WTC11 (cell line): ENCODE data around the gene CUTC. TPM values are rescaled to one million over a fixed set of nuclear protein-coding genes. Genes with fewer than 3 reads are reported as not detected.

Experiments used
- ATAC-seq: fragments of 200-7000 bp; cut with Tn5 transposase; 2 replicates; pipeline ENCODE4 v1.10.0; 2021; ENCODE audit warnings: mild to moderate bottlenecking, moderate library complexity
- CTCF ChIA-PET: fragments of 300-600 bp; sonication (Branson Sonifier 250); formaldehyde crosslinking; loops from one replicate; lab custom pipeline; 2021; ENCODE audit warnings: antibody characterized with exemption; lab: Charles Lee
- POLR2A ChIA-PET: fragments of 350-600 bp; sonication (Branson Sonifier 250); formaldehyde crosslinking; loops from one replicate; lab custom pipeline; 2021; ENCODE audit warnings: antibody characterized with exemption; lab: Charles Lee
- DNase-seq: peaks from one replicate; pipeline ENCODE4 v3.0.0; 2021; ENCODE audit warnings: low spot score
- H3K27ac Mint-ChIP-seq: 2 replicates; pipeline ENCODE4 v1.8.0; 2021; ENCODE audit warnings: mixed read lengths
- H3K27me3 Mint-ChIP-seq: 2 replicates; pipeline ENCODE4 v1.8.0; 2021; ENCODE audit warnings: low read depth, mild to moderate bottlenecking, moderate library complexity, mixed read lengths
- H3K36me3 Mint-ChIP-seq: 2 replicates; pipeline ENCODE4 v1.8.0; 2021; ENCODE audit warnings: mixed read lengths
- H3K4me1 Mint-ChIP-seq: 2 replicates; pipeline ENCODE4 v1.8.0; 2022; ENCODE audit warnings: mixed read lengths
- H3K4me3 Mint-ChIP-seq: 2 replicates; pipeline ENCODE4 v1.8.0; 2021; ENCODE audit warnings: mild to moderate bottlenecking, moderate library complexity, mixed read lengths
- H3K9me3 Mint-ChIP-seq: 2 replicates; pipeline ENCODE4 v1.8.0; 2021; ENCODE audit warnings: mixed read lengths
- ESRRA ChIP-seq: sonication (generic); formaldehyde crosslinking; IDR thresholded peaks from 2 replicates; pipeline ENCODE4 v1.8.1; 2022; ENCODE audit warnings: mild to moderate bottlenecking, missing genetic modification reagents, borderline replicate concordance
- FOXP1 ChIP-seq: sonication (generic); formaldehyde crosslinking; IDR thresholded peaks from 2 replicates; pipeline ENCODE4 v1.8.0; 2022; ENCODE audit warnings: missing genetic modification reagents, mild to moderate bottlenecking, moderate library complexity, borderline replicate concordance
- GABPB1 ChIP-seq: sonication (generic); formaldehyde crosslinking; IDR thresholded peaks from 2 replicates; pipeline ENCODE4 v1.8.1; 2023; ENCODE audit warnings: mild to moderate bottlenecking, missing genetic modification reagents
- JAZF1 ChIP-seq: fragments of 250-450 bp; sonication (Bioruptor Pico); IDR thresholded peaks from 2 replicates; pipeline ENCODE4 v1.9.0; 2021; ENCODE audit warnings: moderate library complexity, mild to moderate bottlenecking, inconsistent platforms
- MYBL2 ChIP-seq: sonication (generic); formaldehyde crosslinking; IDR thresholded peaks from 2 replicates; pipeline ENCODE4 v1.8.1; 2023; ENCODE audit warnings: mild to moderate bottlenecking, moderate library complexity, missing genetic modification reagents
- NR3C1 ChIP-seq: sonication (generic); formaldehyde crosslinking; conservative IDR thresholded peaks from 2 replicates; pipeline ENCODE4 v1.8.1; 2023; ENCODE audit warnings: low read depth, mild to moderate bottlenecking, missing genetic modification reagents
- PRDM15 ChIP-seq: sonication (generic); formaldehyde crosslinking; IDR thresholded peaks from 2 replicates; pipeline ENCODE4 v1.8.0; 2022; ENCODE audit warnings: missing genetic modification reagents
- PRRX2 ChIP-seq: fragments of 250-450 bp; sonication (Bioruptor Pico); IDR thresholded peaks from 2 replicates; pipeline ENCODE4 v1.8.0; 2021; ENCODE audit warnings: mild to moderate bottlenecking
- RORB ChIP-seq: fragments of 250-450 bp; sonication (Bioruptor Pico); IDR thresholded peaks from 2 replicates; pipeline ENCODE4 v1.9.0; 2021; ENCODE audit warnings: mild to moderate bottlenecking
- ZBTB21 ChIP-seq: sonication (generic); formaldehyde crosslinking; IDR thresholded peaks from 2 replicates; pipeline ENCODE4 v1.8.1; 2023; ENCODE audit warnings: mild to moderate bottlenecking, missing genetic modification reagents, borderline replicate concordance
- ZNF219 ChIP-seq: sonication (generic); formaldehyde crosslinking; IDR thresholded peaks from 2 replicates; pipeline ENCODE4 v1.8.0; 2023; ENCODE audit warnings: missing genetic modification reagents, mild to moderate bottlenecking, borderline replicate concordance
- ZNF263 ChIP-seq: sonication (generic); formaldehyde crosslinking; IDR thresholded peaks from 2 replicates; pipeline ENCODE4 v1.8.1; 2022; ENCODE audit warnings: low read depth, mild to moderate bottlenecking, moderate library complexity, missing genetic modification reagents
- ZNF416 ChIP-seq: fragments of 250-450 bp; sonication (Bioruptor Pico); IDR thresholded peaks from 2 replicates; pipeline ENCODE4 v1.9.0; 2021; ENCODE audit warnings: mild to moderate bottlenecking, inconsistent platforms
- ZNF423 ChIP-seq: fragments of 250-450 bp; sonication (Bioruptor Pico); IDR thresholded peaks from 2 replicates; pipeline ENCODE4 v2.1.2; 2022; ENCODE audit warnings: mild to moderate bottlenecking, moderate library complexity
- ZNF532 ChIP-seq: fragments of 250-450 bp; sonication (Bioruptor Pico); IDR thresholded peaks from 2 replicates; pipeline ENCODE4 v1.9.0; 2021; ENCODE audit warnings: mild to moderate bottlenecking, borderline replicate concordance
- total RNA-seq: library from RNA; stranded (reverse); gene quantifications from 3 replicates; pipeline ENCODE4 v1.2.3, GENCODE V29; 2021
- TF ChIP-seq, protein P1 (sequence below): fragments of 250-450 bp; sonication (Bioruptor Pico); IDR thresholded peaks from 2 replicates; pipeline ENCODE4 v1.8.0; 2021; ENCODE audit warnings: mild to moderate bottlenecking
- TF ChIP-seq, protein P2 (sequence below): sonication (generic); formaldehyde crosslinking; IDR thresholded peaks from 2 replicates; pipeline ENCODE4 v1.8.0; 2022; ENCODE audit warnings: mild to moderate bottlenecking, missing genetic modification reagents
- TF ChIP-seq, protein P3 (sequence below): fragments of 250-450 bp; sonication (Bioruptor Pico); IDR thresholded peaks from 2 replicates; pipeline ENCODE4 v2.1.2; 2022; ENCODE audit warnings: mild to moderate bottlenecking, moderate library complexity
- TF ChIP-seq, protein P4 (sequence below): sonication (generic); formaldehyde crosslinking; IDR thresholded peaks from 2 replicates; pipeline ENCODE4 v1.8.0; 2023; ENCODE audit warnings: missing genetic modification reagents
- TF ChIP-seq, protein P5 (sequence below): sonication (generic); formaldehyde crosslinking; conservative IDR thresholded peaks from 2 replicates; pipeline ENCODE4 v1.8.1; 2023; ENCODE audit warnings: mild to moderate bottlenecking, low read depth, missing genetic modification reagents, moderate library complexity

CUTC gene
- total RNA-seq, 1 experiment from 2014 or later: 28.6 TPM

- H3K4me1 Mint-ChIP-seq: no peaks in the 10 kb centered on the region
- peaks cover 28% of the 10 kb centered on the region for H3K36me3 Mint-ChIP-seq
- H3K9me3 Mint-ChIP-seq: peaks cover 7% of the 10 kb centered on the region
- H3K27ac Mint-ChIP-seq: no peak overlapping the region
- no peaks in the 10 kb centered on the region for H3K27me3 Mint-ChIP-seq
- ChIA-PET CTCF (interaction anchor here (0.5 kb wide), 1 partner anchor 481 kb away, joined by 3 read pairs; no protein-coding TSS in a partner anchor), POLR2A (no interaction called here)
- no peak for DNase-seq
- ATAC-seq: no peak
- no peak overlapping the region for H3K4me3 Mint-ChIP-seq
- TF ChIP-seq NR3C1 (CRISPR knock-in tag) (no peak), ZBTB21 (CRISPR knock-in tag) (no peak), FOXP1 (CRISPR knock-in tag) (no peak), JAZF1 (CRISPR knock-in tag) (no peak), RORB (CRISPR knock-in tag) (no peak), GABPB1 (CRISPR knock-in tag) (no peak), ZNF219 (CRISPR knock-in tag) (no peak), ESRRA (CRISPR knock-in tag) (no peak)
- TF ChIP-seq, protein P1, sequence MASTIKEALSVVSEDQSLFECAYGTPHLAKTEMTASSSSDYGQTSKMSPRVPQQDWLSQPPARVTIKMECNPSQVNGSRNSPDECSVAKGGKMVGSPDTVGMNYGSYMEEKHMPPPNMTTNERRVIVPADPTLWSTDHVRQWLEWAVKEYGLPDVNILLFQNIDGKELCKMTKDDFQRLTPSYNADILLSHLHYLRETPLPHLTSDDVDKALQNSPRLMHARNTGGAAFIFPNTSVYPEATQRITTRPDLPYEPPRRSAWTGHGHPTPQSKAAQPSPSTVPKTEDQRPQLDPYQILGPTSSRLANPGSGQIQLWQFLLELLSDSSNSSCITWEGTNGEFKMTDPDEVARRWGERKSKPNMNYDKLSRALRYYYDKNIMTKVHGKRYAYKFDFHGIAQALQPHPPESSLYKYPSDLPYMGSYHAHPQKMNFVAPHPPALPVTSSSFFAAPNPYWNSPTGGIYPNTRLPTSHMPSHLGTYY (CRISPR knock-in tag): no peak
- TF ChIP-seq, protein P2, sequence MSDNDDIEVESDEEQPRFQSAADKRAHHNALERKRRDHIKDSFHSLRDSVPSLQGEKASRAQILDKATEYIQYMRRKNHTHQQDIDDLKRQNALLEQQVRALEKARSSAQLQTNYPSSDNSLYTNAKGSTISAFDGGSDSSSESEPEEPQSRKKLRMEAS: no peak
- TF ChIP-seq, protein P3, sequence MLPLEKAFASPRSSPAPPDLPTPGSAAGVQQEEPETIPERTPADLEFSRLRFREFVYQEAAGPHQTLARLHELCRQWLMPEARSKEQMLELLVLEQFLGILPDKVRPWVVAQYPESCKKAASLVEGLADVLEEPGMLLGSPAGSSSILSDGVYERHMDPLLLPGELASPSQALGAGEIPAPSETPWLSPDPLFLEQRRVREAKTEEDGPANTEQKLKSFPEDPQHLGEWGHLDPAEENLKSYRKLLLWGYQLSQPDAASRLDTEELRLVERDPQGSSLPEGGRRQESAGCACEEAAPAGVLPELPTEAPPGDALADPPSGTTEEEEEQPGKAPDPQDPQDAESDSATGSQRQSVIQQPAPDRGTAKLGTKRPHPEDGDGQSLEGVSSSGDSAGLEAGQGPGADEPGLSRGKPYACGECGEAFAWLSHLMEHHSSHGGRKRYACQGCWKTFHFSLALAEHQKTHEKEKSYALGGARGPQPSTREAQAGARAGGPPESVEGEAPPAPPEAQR (CRISPR knock-in tag): no peak
Observed at GRCh38 chr10:99760321-99760720, 28.3 kb downstream of the CUTC start.

DNA sequence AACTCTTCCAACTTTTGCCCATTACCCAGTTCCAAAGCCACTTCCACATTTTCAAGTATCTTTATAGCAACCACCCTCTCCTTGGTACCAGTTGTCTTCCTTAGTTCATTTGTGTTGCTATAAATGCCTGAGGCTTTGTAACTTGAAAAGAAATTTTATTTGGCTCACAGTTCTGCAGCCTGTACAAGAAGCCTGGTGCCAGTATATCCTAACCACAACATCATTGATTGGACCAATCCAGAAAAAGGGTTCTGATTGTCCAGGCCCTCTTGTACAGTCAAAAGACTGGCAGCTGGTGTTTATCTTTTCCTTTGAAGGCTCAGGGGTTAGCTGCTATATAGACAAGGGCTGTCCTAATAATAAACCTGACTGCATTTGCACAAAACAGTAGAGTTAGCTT lies 29.3 kb downstream of the CUTC start:
- H3K27me3 Mint-ChIP-seq: no peaks in the 10 kb centered on the region
- H3K4me1 Mint-ChIP-seq: no peaks in the 10 kb centered on the region
- POLR2A ChIA-PET: no interaction called here
- TF ChIP-seq PRDM15 (CRISPR knock-in tag) (no peak), ZNF532 (CRISPR knock-in tag) (no peak), FOXP1 (CRISPR knock-in tag) (no peak), ZNF423 (CRISPR knock-in tag) (no peak), JAZF1 (CRISPR knock-in tag) (no peak), ZNF416 (CRISPR knock-in tag) (no peak), PRRX2 (CRISPR knock-in tag) (no peak), ZNF263 (CRISPR knock-in tag) (no peak), MYBL2 (no peak)
- TF ChIP-seq, protein P4, sequence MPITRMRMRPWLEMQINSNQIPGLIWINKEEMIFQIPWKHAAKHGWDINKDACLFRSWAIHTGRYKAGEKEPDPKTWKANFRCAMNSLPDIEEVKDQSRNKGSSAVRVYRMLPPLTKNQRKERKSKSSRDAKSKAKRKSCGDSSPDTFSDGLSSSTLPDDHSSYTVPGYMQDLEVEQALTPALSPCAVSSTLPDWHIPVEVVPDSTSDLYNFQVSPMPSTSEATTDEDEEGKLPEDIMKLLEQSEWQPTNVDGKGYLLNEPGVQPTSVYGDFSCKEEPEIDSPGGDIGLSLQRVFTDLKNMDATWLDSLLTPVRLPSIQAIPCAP (CRISPR knock-in tag): no peak
- TF ChIP-seq, protein P5, sequence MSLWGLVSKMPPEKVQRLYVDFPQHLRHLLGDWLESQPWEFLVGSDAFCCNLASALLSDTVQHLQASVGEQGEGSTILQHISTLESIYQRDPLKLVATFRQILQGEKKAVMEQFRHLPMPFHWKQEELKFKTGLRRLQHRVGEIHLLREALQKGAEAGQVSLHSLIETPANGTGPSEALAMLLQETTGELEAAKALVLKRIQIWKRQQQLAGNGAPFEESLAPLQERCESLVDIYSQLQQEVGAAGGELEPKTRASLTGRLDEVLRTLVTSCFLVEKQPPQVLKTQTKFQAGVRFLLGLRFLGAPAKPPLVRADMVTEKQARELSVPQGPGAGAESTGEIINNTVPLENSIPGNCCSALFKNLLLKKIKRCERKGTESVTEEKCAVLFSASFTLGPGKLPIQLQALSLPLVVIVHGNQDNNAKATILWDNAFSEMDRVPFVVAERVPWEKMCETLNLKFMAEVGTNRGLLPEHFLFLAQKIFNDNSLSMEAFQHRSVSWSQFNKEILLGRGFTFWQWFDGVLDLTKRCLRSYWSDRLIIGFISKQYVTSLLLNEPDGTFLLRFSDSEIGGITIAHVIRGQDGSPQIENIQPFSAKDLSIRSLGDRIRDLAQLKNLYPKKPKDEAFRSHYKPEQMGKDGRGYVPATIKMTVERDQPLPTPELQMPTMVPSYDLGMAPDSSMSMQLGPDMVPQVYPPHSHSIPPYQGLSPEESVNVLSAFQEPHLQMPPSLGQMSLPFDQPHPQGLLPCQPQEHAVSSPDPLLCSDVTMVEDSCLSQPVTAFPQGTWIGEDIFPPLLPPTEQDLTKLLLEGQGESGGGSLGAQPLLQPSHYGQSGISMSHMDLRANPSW (CRISPR knock-in tag): no peak

More for the DNA sequence above, 29.3 kb downstream of the CUTC start:
- DNase-seq (no peak), ATAC-seq (no peak)
- no peak overlapping the region for H3K4me3 Mint-ChIP-seq
- CTCF ChIA-PET: no interaction called here
- no peak overlapping the region for H3K27ac Mint-ChIP-seq
- peaks cover 7% of the 10 kb centered on the region for H3K9me3 Mint-ChIP-seq
- peaks cover 22% of the 10 kb centered on the region for H3K36me3 Mint-ChIP-seq
